Uterus (tissue), 4 donors: Measurements from ENCODE around the gene NID2. TPM values are rescaled to one million over a fixed set of nuclear protein-coding genes. Genes with fewer than 3 reads are reported as not detected.
A peak's percentile ranks its signal among the peaks of the same experiment; 100 is the strongest.

Experiments used
- DNase-seq, 2 donors: peaks; one replicate each; pipeline ENCODE4 v3.0.0-alpha.2; 2019 to 2020
- H3K27ac ChIP-seq, 2 donors: fragments of 200-600 bp; sonication (generic); 1 replicate in 1 of 2; 2 replicates in 1 of 2; pipeline ENCODE4 v1.5.1; 2016 to 2018
- H3K27me3 ChIP-seq, 2 donors: fragments of 200-600 bp; sonication (generic); one replicate each; pipeline ENCODE4 v1.5.1; 2018 to 2019; ENCODE audit warnings: control low read depth in 1 of 2
- H3K36me3 ChIP-seq, 2 donors: fragments of 200-600 bp; sonication (generic); one replicate each; pipeline ENCODE4 v1.5.1; 2019; ENCODE audit warnings: control low read depth in 1 of 2
- H3K4me1 ChIP-seq, 2 donors: fragments of 200-600 bp; sonication (generic); one replicate each; pipeline ENCODE4 v1.5.1; 2018 to 2019; ENCODE audit warnings: control low read depth in 1 of 2
- H3K4me3 ChIP-seq, 2 donors: fragments of 200-600 bp; sonication (generic); 1 replicate in 1 of 2; 2 replicates in 1 of 2; pipeline ENCODE4 v1.5.1; 2018 to 2019; ENCODE audit warnings: mild to moderate bottlenecking in 1 of 2
- H3K9me3 ChIP-seq, 2 donors: fragments of 200-600 bp; sonication (generic); one replicate each; pipeline ENCODE4 v1.5.1; 2019; ENCODE audit warnings: control low read depth in 1 of 2
- POLR2A ChIP-seq, 2 donors: fragments of 450-650 bp; IDR thresholded peaks; one replicate each; pipeline ENCODE4 v1.6.1; 2016; ENCODE audit warnings: antibody characterized with exemption in 2 of 2, mild to moderate bottlenecking in 1 of 2, moderate library complexity in 1 of 2
- intact Hi-C: fragments of 100-400 bp; cut with DNase I; formaldehyde crosslinking; loops from one replicate; pipeline ENCODE4 v1.15.1; 2023; ENCODE audit warnings: low total_unique reads
- total RNA-seq, 4 donors: library from RNA; depleted of rRNA in 3 of 4; stranded (reverse); fragments of >200 nt in 3 of 4; gene quantifications; one replicate each; pipeline versions ENCODE4 v1.1.0 to v1.2.4, GENCODE V29; 2014 to 2023
- TF ChIP-seq, protein P1 (sequence below), 4 experiments: fragments of 200-600 bp in 2 of 4; fragments of 450-650 bp in 2 of 4; sonication (generic) in 2 of 4; IDR thresholded peaks; one replicate each; pipeline ENCODE4 v1.5.1; 2016 to 2019; ENCODE audit warnings: antibody characterized with exemption in 4 of 4, mild to moderate bottlenecking in 2 of 4, moderate library complexity in 1 of 4
- donor health status: DM: yes; HTN: yes; CAD: no.

NID2 gene
- total RNA-seq, 4 donors from 2014 or later: 8.2 to 92.6 (median 32.4) TPM

- no peaks in the 10 kb centered on the region for H3K9me3 ChIP-seq
- intact Hi-C loops: no loop called here
- H3K4me3 ChIP-seq: peak overlapping the region; percentile 62 to 88
- no peaks in the 10 kb centered on the region for H3K27me3 ChIP-seq
- TF ChIP-seq, protein P1, sequence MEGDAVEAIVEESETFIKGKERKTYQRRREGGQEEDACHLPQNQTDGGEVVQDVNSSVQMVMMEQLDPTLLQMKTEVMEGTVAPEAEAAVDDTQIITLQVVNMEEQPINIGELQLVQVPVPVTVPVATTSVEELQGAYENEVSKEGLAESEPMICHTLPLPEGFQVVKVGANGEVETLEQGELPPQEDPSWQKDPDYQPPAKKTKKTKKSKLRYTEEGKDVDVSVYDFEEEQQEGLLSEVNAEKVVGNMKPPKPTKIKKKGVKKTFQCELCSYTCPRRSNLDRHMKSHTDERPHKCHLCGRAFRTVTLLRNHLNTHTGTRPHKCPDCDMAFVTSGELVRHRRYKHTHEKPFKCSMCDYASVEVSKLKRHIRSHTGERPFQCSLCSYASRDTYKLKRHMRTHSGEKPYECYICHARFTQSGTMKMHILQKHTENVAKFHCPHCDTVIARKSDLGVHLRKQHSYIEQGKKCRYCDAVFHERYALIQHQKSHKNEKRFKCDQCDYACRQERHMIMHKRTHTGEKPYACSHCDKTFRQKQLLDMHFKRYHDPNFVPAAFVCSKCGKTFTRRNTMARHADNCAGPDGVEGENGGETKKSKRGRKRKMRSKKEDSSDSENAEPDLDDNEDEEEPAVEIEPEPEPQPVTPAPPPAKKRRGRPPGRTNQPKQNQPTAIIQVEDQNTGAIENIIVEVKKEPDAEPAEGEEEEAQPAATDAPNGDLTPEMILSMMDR (IDR thresholded peaks at IDR 0.05): no peak
- TF ChIP-seq POLR2A (IDR thresholded peaks at IDR 0.05): peak in 1 of 2 donors; percentile 23
- DNase-seq: peak in 1 of 2 donors; percentile 57
- peak overlapping the region; percentile 83 to 93 for H3K27ac ChIP-seq
- no peaks in the 10 kb centered on the region for H3K4me1 ChIP-seq
- no peaks in the 10 kb centered on the region for H3K36me3 ChIP-seq
These were observed 620 bp upstream of the NID2 start for GRCh38 chr14:52069307-52070050.

DNA sequence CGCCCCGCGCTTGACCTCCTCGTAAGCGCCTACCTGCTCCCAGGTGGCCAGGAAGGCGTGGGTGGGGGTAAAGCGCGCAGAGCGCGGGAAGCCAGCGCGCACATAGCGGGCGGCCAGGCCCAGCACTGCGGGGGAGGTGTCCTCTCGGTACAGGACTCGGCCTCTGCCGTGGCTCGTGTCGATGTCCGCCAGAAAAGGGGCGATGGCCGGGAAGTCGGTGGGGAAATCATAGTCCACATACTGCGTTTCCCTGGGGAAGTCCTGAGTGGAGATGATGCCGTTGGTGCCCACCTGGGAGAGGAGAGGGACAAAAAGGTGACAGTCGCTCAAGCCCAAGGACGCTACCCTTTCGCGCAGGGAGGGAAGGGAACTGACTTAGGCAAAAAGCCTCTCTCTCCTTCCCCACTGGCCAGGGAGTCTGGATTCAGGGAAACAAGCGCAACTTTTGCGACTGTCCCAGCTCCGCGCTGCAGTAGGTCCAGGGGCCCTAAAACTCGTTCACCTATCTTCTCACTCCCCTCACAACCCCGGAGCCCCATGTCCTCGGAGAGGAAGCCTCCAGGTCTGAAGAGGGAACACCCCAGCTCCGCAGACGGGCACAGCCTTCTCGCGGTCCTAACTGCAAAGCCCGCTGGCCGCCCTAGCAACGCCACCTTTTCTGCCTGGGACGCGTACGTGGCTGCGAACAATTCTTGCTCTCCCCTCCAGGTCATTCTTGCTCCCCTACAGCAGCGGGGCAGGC, 815 bp downstream of the NID2 start:
- H3K9me3 ChIP-seq: no peaks in the 10 kb centered on the region
- intact Hi-C loops: no loop called here
- H3K36me3 ChIP-seq: no peaks in the 10 kb centered on the region
- DNase-seq: peak; percentile 43 to 49
- peak overlapping the region; percentile 62 to 88 for H3K4me3 ChIP-seq
- no peaks in the 10 kb centered on the region for H3K27me3 ChIP-seq
- H3K27ac ChIP-seq: peak overlapping the region; percentile 83 to 93
- peaks cover 6 to 7% of the 10 kb centered on the region in 2 donors for H3K4me1 ChIP-seq
- TF ChIP-seq POLR2A (IDR thresholded peaks at IDR 0.05): no peak
- TF ChIP-seq, protein P1 (IDR thresholded peaks at IDR 0.05): no peak

DNA sequence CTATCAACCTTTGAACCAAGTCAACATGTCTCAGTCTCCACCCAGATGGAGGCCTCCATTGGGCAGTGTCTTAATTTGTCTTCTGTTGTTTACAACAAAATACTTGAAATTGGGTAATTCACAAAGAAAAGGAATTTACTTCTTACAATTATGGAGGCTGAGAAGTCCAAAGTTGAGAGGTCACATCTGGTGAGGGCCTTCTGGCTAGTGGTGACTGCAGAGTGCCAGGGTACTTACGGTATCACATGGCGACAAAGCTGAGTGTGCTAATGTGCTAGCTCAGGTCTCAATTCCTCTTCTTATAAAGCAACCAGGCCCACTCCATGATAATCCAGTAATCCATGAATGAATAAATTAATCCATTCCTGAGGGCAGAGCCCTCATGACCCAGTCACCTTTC, 4.7 kb downstream of the NID2 start:
- no peak for DNase-seq
- H3K4me3 ChIP-seq: no peak overlapping the region
- peaks cover 10 to 12% of the 10 kb centered on the region in 2 donors for H3K4me1 ChIP-seq
- no peaks in the 10 kb centered on the region for H3K36me3 ChIP-seq
- peak overlapping the region in 1 of 2 donors; percentile 41 for H3K27ac ChIP-seq
- no peak for TF ChIP-seq POLR2A (IDR thresholded peaks at IDR 0.05)
- TF ChIP-seq, protein P1 (IDR thresholded peaks at IDR 0.05): no peak
- intact Hi-C loops: no loop called here
- H3K9me3 ChIP-seq: no peaks in the 10 kb centered on the region
- no peaks in the 10 kb centered on the region for H3K27me3 ChIP-seq

DNA sequence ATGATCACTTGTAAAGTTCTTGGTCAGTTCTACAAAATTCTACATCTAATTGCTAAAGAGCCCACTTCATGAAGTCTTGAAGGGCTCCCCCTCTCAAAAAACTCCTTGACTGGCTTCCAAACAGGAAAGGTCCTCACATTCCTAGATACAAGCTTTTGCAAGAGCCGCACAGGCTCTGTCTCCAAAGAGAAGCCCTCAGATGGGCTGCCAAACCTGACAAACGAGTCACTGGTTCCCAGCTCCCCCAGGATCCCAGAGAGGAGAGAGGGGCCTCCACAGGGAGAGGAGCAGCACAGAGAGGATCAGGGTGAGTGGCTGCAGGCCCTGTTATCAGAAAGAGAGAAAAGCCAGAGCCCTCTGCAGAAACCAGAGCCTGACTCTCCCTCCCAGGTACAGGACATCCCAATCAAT, 5.8 kb downstream of the NID2 start:
- no peak for TF ChIP-seq POLR2A (IDR thresholded peaks at IDR 0.05)
- TF ChIP-seq, protein P1 (IDR thresholded peaks at IDR 0.05): no peak
- no peak overlapping the region for H3K4me3 ChIP-seq
- H3K27ac ChIP-seq: peak overlapping the region; percentile 44 to 61
- no peaks in the 10 kb centered on the region for H3K36me3 ChIP-seq
- no peaks in the 10 kb centered on the region for H3K27me3 ChIP-seq
- H3K4me1 ChIP-seq: peaks cover 14 to 15% of the 10 kb centered on the region in 2 donors
- DNase-seq: peak; percentile 53 to 66
- H3K9me3 ChIP-seq: no peaks in the 10 kb centered on the region
- intact Hi-C loops: no loop called here

DNA sequence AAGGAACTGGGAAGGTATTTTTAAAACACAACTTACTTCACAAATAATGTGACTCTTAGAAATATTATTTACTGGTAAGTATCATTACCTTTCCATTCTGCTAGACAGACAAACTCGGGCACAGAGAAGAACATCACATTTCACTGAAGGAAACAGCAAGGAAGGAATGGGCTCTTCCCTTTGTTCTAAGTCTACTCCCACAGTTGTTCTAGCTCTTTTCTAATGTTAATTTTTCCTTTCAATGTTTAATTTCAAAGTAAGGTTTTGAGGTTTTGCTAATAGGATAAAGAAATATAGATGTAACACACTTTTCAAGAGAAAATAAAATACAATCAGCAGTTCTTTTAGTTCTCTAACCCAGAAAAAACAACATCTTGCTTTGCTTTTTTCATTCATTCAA, 7.0 kb downstream of the NID2 start:
- intact Hi-C loops: no loop called here
- Histone ChIP-seq H3K9me3 (no peaks in the 10 kb centered on the region), H3K27me3 (no peaks in the 10 kb centered on the region), H3K36me3 (no peaks in the 10 kb centered on the region), H3K27ac (peak overlapping the region; percentile 49 to 56), H3K4me3 (no peak overlapping the region), H3K4me1 (peaks cover 14 to 15% of the 10 kb centered on the region in 2 donors)
- DNase-seq: no peak
- TF ChIP-seq, protein P1 (IDR thresholded peaks at IDR 0.05): no peak
- no peak for TF ChIP-seq POLR2A (IDR thresholded peaks at IDR 0.05)
